AG04449 (cell line): ENCODE data around the gene POLE3.

Source experiments
- CTCF ChIA-PET: fragments of 350-600 bp; formaldehyde crosslinking; extraction: SDS; loops from one replicate; lab custom pipeline; 2021; ENCODE audit warnings: antibody characterized with exemption; lab: Yijun Ruan, JAX
- POLR2A ChIA-PET: fragments of 400-600, 350-600 bp; formaldehyde crosslinking; extraction: SDS; loops from one replicate; lab custom pipeline; 2020; ENCODE audit warnings: antibody characterized with exemption, inconsistent platforms; lab: Yijun Ruan, JAX
- DNase-seq: peaks from one replicate; pipeline ENCODE4 v3.0.0-alpha.2; 2010; ENCODE audit warnings: low read depth, low spot score
- H3K4me3 ChIP-seq: 2 replicates; pipeline ENCODE4 v1.5.1; 2011; ENCODE audit warnings: low read depth, mild to moderate bottlenecking, control low read depth, low read length
- CTCF ChIP-seq: IDR thresholded peaks from one replicate; pipeline ENCODE4 v1.5.1; 2011; ENCODE audit warnings: mild to moderate bottlenecking, moderate library complexity, low read length, control low read depth, inconsistent platforms; ENCODE audit not compliant: insufficient read depth; ENCODE audit errors: missing control alignments

Gene POLE3

GRCh38 chr9:113391917-113392316 is 18.6 kb downstream of the POLE3 start:
- no peak for TF ChIP-seq CTCF
- no peak for DNase-seq
- H3K4me3 ChIP-seq: no peak overlapping the region
- POLR2A ChIA-PET: interaction anchor here (0.5 to 0.6 kb wide), 2 partner anchors 18 to 52 kb away, joined by 3 to 5 read pairs; partner anchors contain the start of genes C9orf43, POLE3 and WDR31
- CTCF ChIA-PET: interaction anchor here (4.3 kb wide), 1 partner anchor 9 kb away, joined by 28 read pairs; the partner anchor contains the start of gene ALAD

GRCh38 chr9:113390192-113390960 is 20.1 kb downstream of the POLE3 start:
- ChIA-PET POLR2A (no interaction called here), CTCF (interaction anchor here (0.6 to 4.3 kb wide), 3 partner anchors 11 to 77 kb away, joined by 3 to 28 read pairs (median 4); partner anchors contain the start of gene ALAD)
- TF ChIP-seq CTCF: no peak
- DNase-seq: no peak
- no peak overlapping the region for H3K4me3 ChIP-seq

GRCh38 chr9:113389451-113389850 is 21.0 kb downstream of the POLE3 start:
- no peak for DNase-seq
- no peak for TF ChIP-seq CTCF
- ChIA-PET POLR2A (no interaction called here), CTCF (interaction anchor here (1.0 kb wide), 1 partner anchor 13 kb away, joined by 4 read pairs; no protein-coding TSS in a partner anchor)
- no peak overlapping the region for H3K4me3 ChIP-seq

GRCh38 chr9:113388833-113389232 is 21.6 kb downstream of the POLE3 start:
- CTCF ChIA-PET: interaction anchor here (0.6 kb wide), 1 partner anchor 10 kb away, joined by 3 read pairs; no protein-coding TSS in a partner anchor
- DNase-seq: no peak
- H3K4me3 ChIP-seq: no peak overlapping the region
- no peak for TF ChIP-seq CTCF
- POLR2A ChIA-PET: no interaction called here

GRCh38 chr9:113387560-113388230 is 22.8 kb downstream of the POLE3 start:
- POLR2A ChIA-PET: no interaction called here
- no peak overlapping the region for H3K4me3 ChIP-seq
- CTCF ChIA-PET: interaction anchor here (0.7 kb wide), 1 partner anchor 15 kb away, joined by 3 read pairs; no protein-coding TSS in a partner anchor
- TF ChIP-seq CTCF: no peak
- no peak for DNase-seq
